GM23338 (cell line): ENCODE measurements around the gene FAM72A. TPM values are rescaled to one million over a fixed set of nuclear protein-coding genes. Genes with fewer than 3 reads are reported as not detected.
"Not testable (repeated sequence)": the region's sequence is repeated elsewhere in the genome, so short reads cannot be mapped to it uniquely, and the experiment has no call there.

Experiments
- ATAC-seq: fragments of 200-7000 bp; cut with Tn5 transposase; 3 replicates; pipeline ENCODE4 v1.9.1; 2020
- DNase-seq: peaks from one replicate; pipeline ENCODE4 v3.0.0-alpha.2; 2015; ENCODE audit warnings: low spot score
- H2AFZ ChIP-seq: fragments of 200-600 bp; sonication (generic); 2 replicates; pipeline ENCODE4 v1.8.0; 2016; ENCODE audit warnings: antibody characterized with exemption, mild to moderate bottlenecking, moderate library complexity
- H3F3A ChIP-seq: fragments of 200-600 bp; sonication (generic); replicated peaks from 2 replicates; pipeline ENCODE4 v1.8.0; 2017; ENCODE audit warnings: antibody characterized with exemption, mixed run types, low read depth
- H3K27ac ChIP-seq: fragments of 200-600 bp; sonication (generic); 2 replicates; pipeline ENCODE4 v1.6.1; 2016; ENCODE audit warnings: low read depth
- H3K27me3 ChIP-seq: fragments of 200-600 bp; sonication (generic); 2 replicates; pipeline ENCODE4 v1.8.0; 2016; ENCODE audit warnings: mild to moderate bottlenecking, mixed run types, moderate library complexity; ENCODE audit not compliant: insufficient read depth
- H3K36me3 ChIP-seq: fragments of 200-600 bp; sonication (generic); 2 replicates; pipeline ENCODE4 v1.8.0; 2016; ENCODE audit warnings: mild to moderate bottlenecking; ENCODE audit not compliant: insufficient read depth
- H3K4me1 ChIP-seq: fragments of 200-600 bp; sonication (generic); 2 replicates; pipeline ENCODE4 v1.8.0; 2016; ENCODE audit warnings: mild to moderate bottlenecking, moderate library complexity; ENCODE audit not compliant: insufficient read depth
- H3K4me2 ChIP-seq: fragments of 200-600 bp; sonication (generic); 2 replicates; pipeline ENCODE4 v1.7.1; 2017; ENCODE audit warnings: mixed run types
- H3K4me3 ChIP-seq: fragments of 200-600 bp; sonication (generic); 2 replicates; pipeline ENCODE4 v1.6.1; 2016; ENCODE audit warnings: mixed run types
- H3K79me2 ChIP-seq: fragments of 200-600 bp; sonication (generic); replicated peaks from 2 replicates; pipeline ENCODE4 v1.8.0; 2017; ENCODE audit warnings: mild to moderate bottlenecking; ENCODE audit not compliant: insufficient read depth
- H3K9me2 ChIP-seq: fragments of 200-600 bp; sonication (generic); 2 replicates; pipeline ENCODE4 v1.8.0; 2017; ENCODE audit not compliant: insufficient read depth
- H4K20me1 ChIP-seq: fragments of 200-600 bp; sonication (generic); replicated peaks from 2 replicates; pipeline ENCODE4 v1.8.0; 2017; ENCODE audit warnings: mild to moderate bottlenecking; ENCODE audit not compliant: insufficient read depth
- H3K27ac Mint-ChIP-seq: 2 replicates; pipeline ENCODE4 v1.8.0; 2020; ENCODE audit warnings: inconsistent platforms, mild to moderate bottlenecking, moderate library complexity, mixed read lengths
- H3K27me3 Mint-ChIP-seq: 3 replicates; pipeline ENCODE4 v1.8.0; 2022; ENCODE audit warnings: low read depth, mild to moderate bottlenecking, moderate library complexity, mixed read lengths, inconsistent platforms; ENCODE audit not compliant: insufficient read depth, poor library complexity
- H3K36me3 Mint-ChIP-seq: 3 replicates; pipeline ENCODE4 v1.8.0; 2021; ENCODE audit warnings: low read depth, mild to moderate bottlenecking, inconsistent platforms, moderate library complexity, mixed read lengths
- H3K4me1 Mint-ChIP-seq: 3 replicates; pipeline ENCODE4 v1.8.0; 2020; ENCODE audit warnings: mild to moderate bottlenecking, inconsistent platforms, mixed read lengths
- H3K4me3 Mint-ChIP-seq: 3 replicates; pipeline ENCODE4 v1.8.0; 2021; ENCODE audit warnings: moderate library complexity, mild to moderate bottlenecking, inconsistent platforms, mixed read lengths
- H3K9me3 Mint-ChIP-seq: 3 replicates; pipeline ENCODE4 v1.8.0; 2020; ENCODE audit warnings: moderate library complexity, mild to moderate bottlenecking, inconsistent platforms, mixed read lengths
- polyA plus RNA-seq: library from polyadenylated mRNA; unstranded; fragments of >200 nt; fragmentation: Nextera tagmentation; extraction: Ambion mirVana; gene quantifications from 2 replicates; pipeline ENCODE4 v1.2.1, GENCODE V29; 2016
- total RNA-seq: library from RNA; depleted of rRNA; stranded (reverse); fragments of >200 nt; shearing (Covaris generic); gene quantifications from 2 replicates; pipeline ENCODE4 v1.2.3, GENCODE V29; 2014

FAM72A gene
- total and polyA plus RNA-seq, 2 experiments from 2014 or later = 19.1 to 26.7 TPM

DNA sequence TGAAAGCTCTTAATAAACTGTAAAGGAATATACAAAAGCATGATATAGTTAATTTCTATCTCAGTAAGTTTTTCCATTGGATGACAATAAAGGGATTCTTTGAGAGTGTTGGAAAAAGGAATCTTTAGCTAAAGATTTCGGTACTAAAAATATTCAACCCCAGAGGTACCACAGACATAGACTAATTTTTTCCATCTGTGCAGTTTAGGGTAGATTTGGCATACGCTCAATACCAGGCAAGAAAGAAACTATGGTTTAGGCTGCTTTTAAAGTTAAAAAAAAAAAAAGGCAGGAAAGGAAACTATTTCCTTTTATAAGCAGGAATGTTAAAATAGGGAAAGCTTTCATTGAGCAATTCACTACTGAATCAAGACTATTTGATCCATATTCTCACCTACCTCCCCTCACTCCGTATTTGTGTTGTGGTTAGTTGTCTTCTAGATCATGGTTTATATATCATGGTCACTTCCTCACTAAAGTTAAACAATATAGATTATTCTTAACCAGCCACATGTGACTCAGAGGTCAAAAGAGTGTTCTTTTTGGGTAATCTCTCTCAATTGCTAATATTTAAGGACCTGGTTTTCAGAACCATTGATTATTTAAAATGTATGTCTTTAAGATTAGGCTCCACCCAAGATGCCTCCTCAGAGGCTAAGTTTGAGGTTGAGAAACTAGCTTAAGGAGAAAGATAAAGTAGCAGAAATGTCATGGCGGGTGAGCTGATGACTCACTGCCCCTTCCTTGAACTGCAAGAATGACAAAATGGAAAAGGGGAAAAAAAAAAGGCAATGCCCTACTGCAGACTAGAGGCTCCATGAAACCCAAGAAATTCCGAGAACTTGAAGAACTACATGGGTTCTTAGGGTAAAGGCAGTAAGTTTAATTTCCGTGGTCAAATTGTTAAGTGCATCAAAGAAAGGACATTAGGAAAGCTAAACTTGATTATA, 20.0 kb downstream of the FAM72A start:
- H3K27ac Mint-ChIP-seq, H3K27me3 Mint-ChIP-seq, H3K36me3 Mint-ChIP-seq, H3K4me3 Mint-ChIP-seq, H3F3A ChIP-seq, H3K36me3 ChIP-seq, H3K27me3 ChIP-seq, H3K27ac ChIP-seq, H3K9me3 Mint-ChIP-seq, ATAC-seq, H3K4me1 Mint-ChIP-seq, H4K20me1 ChIP-seq, H3K4me2 ChIP-seq, H3K79me2 ChIP-seq, H3K9me2 ChIP-seq, H2AFZ ChIP-seq, H3K4me1 ChIP-seq, DNase-seq, H3K4me3 ChIP-seq: not testable (repeated sequence)

- not testable (repeated sequence) for H3K79me2 ChIP-seq, H3K36me3 Mint-ChIP-seq, H3K4me3 ChIP-seq, H3K4me3 Mint-ChIP-seq, H3K9me3 Mint-ChIP-seq, H2AFZ ChIP-seq, H4K20me1 ChIP-seq, H3K27me3 ChIP-seq, H3K4me1 Mint-ChIP-seq, H3K4me2 ChIP-seq, H3K27ac ChIP-seq, H3K27ac Mint-ChIP-seq, H3K27me3 Mint-ChIP-seq, DNase-seq, ATAC-seq, H3F3A ChIP-seq, H3K9me2 ChIP-seq, H3K4me1 ChIP-seq, H3K36me3 ChIP-seq
These were observed 23.0 kb downstream of the FAM72A start for GRCh38 chr1:206179666-206180065.

- H3K79me2 ChIP-seq, H3K4me1 ChIP-seq, H3K9me3 Mint-ChIP-seq, H3K4me3 ChIP-seq, H3F3A ChIP-seq, H3K4me2 ChIP-seq, H4K20me1 ChIP-seq, H3K27ac ChIP-seq, ATAC-seq, H3K36me3 Mint-ChIP-seq, H3K36me3 ChIP-seq, H3K4me3 Mint-ChIP-seq, H2AFZ ChIP-seq, H3K9me2 ChIP-seq, H3K27me3 ChIP-seq, H3K4me1 Mint-ChIP-seq, DNase-seq, H3K27me3 Mint-ChIP-seq: not testable (repeated sequence)
- H3K27ac Mint-ChIP-seq = peak overlapping the region; percentile 26; the same call in 1 of the 2 replicates
These were observed 24.3 kb downstream of the FAM72A start for GRCh38 chr1:206178061-206178989.

GRCh38 chr1:206176114-206176502, 26.5 kb downstream of the FAM72A start:
- not testable (repeated sequence) for H3F3A ChIP-seq, H3K27ac ChIP-seq, H3K4me1 Mint-ChIP-seq, H3K9me3 Mint-ChIP-seq, DNase-seq, H3K9me2 ChIP-seq, H2AFZ ChIP-seq, H3K27me3 ChIP-seq, H3K79me2 ChIP-seq, H3K4me3 Mint-ChIP-seq, H3K36me3 ChIP-seq, H3K27ac Mint-ChIP-seq, H3K4me3 ChIP-seq, H3K36me3 Mint-ChIP-seq, H3K4me2 ChIP-seq, H3K4me1 ChIP-seq, H4K20me1 ChIP-seq, ATAC-seq, H3K27me3 Mint-ChIP-seq
